Gastrocnemius medialis (tissue), 4 donors: ENCODE results near the gene PTGR3. TPM values are rescaled to one million over a fixed set of nuclear protein-coding genes. Genes with fewer than 3 reads are reported as not detected.

Experiments
- ATAC-seq, 2 donors: fragments of 150-250 bp; one replicate each; pipeline ENCODE4 v1.9.1; 2016
- DNase-seq, 2 donors: peaks; one replicate each; pipeline ENCODE4 v3.0.0-alpha.2; 2019
- H3K27ac ChIP-seq, 4 donors: fragments of 200-600 bp; sonication (generic); 1 replicate in 1 of 4; 2 replicates in 3 of 4; pipeline ENCODE4 v1.5.1; 2016 to 2018; ENCODE audit warnings: mild to moderate bottlenecking in 2 of 4, moderate library complexity in 1 of 4
- H3K27me3 ChIP-seq, 3 donors: fragments of 200-600 bp; sonication (generic) in 2 of 3; 1 replicate in 1 of 3; 2 replicates in 2 of 3; pipeline versions ENCODE4 v1.5.1 to v1.6.0; 2016 to 2019; ENCODE audit warnings: mild to moderate bottlenecking in 1 of 3, moderate library complexity in 1 of 3
- H3K36me3 ChIP-seq, 2 donors: fragments of 200-600 bp; sonication (generic) in 1 of 2; one replicate each; pipeline ENCODE4 v1.5.1; 2017 to 2018
- H3K4me1 ChIP-seq, 2 donors: fragments of 200-600 bp; sonication (generic) in 1 of 2; one replicate each; pipeline ENCODE4 v1.5.1; 2016 to 2017; ENCODE audit warnings: mild to moderate bottlenecking in 2 of 2
- H3K4me3 ChIP-seq, 4 donors: fragments of 200-600 bp; sonication (generic) in 3 of 4; 1 replicate in 1 of 4; 2 replicates in 3 of 4; pipeline ENCODE4 v1.5.1; 2016 to 2019; ENCODE audit warnings: mild to moderate bottlenecking in 2 of 4
- H3K9me3 ChIP-seq, 3 donors: fragments of 200-600 bp; sonication (generic) in 2 of 3; 1 replicate in 1 of 3; 2 replicates in 2 of 3; pipeline ENCODE4 v1.5.1; 2016 to 2019
- POLR2A ChIP-seq, 2 donors: fragments of 450-650 bp; IDR thresholded peaks; one replicate each; pipeline ENCODE4 v1.6.1; 2017; ENCODE audit warnings: antibody characterized with exemption in 2 of 2, mild to moderate bottlenecking in 2 of 2, moderate library complexity in 2 of 2
- in situ Hi-C, 4 donors: fragments of 200-750 bp; cut with MboI; loops; one replicate each; pipeline versions ENCODE4 v1.15.0 to v1.8.0; 2017; ENCODE audit warnings: low sequenced_read_pairs in 4 of 4
- intact Hi-C: fragments of 100-400 bp; cut with DNase I; formaldehyde crosslinking; loops from one replicate; pipeline ENCODE4 v1.15.1; 2023; ENCODE audit warnings: low total_unique reads
- total RNA-seq, 4 donors: library from RNA; depleted of rRNA; stranded (reverse); fragments of >200 nt; gene quantifications; one replicate each; pipeline versions ENCODE4 v1.1.0 to v1.2.3, GENCODE V29; 2016
- TF ChIP-seq, protein P1 (sequence below), 5 experiments: fragments of 450-650 bp in 3 of 5; fragments of 200-600 bp in 2 of 5; sonication (generic) in 2 of 5; IDR thresholded peaks in 4 of 5; conservative IDR thresholded peaks in 1 of 5; 1 replicate in 4 of 5; 2 replicates in 1 of 5; pipeline ENCODE4 v1.5.1; 2016 to 2019; ENCODE audit warnings: antibody characterized with exemption in 5 of 5, mild to moderate bottlenecking in 3 of 5, moderate library complexity in 3 of 5

PTGR3 gene
- total RNA-seq, 4 donors from 2014 or later: 25.7 to 34.0 (median 29.9) TPM

GRCh38 chr18:75214766-75215510 is 6.0 kb upstream of the PTGR3 start:
- peak overlapping the region in 3 of 4 donors; percentile 82 to 90 (median 85) for H3K27ac ChIP-seq
- H3K36me3 ChIP-seq: no peaks in the 10 kb centered on the region
- ATAC-seq (no peak), DNase-seq (no peak)
- no peaks in the 10 kb centered on the region for H3K9me3 ChIP-seq
- peaks cover 65 to 71% of the 10 kb centered on the region in 2 donors for H3K4me1 ChIP-seq
- no peak overlapping the region for H3K4me3 ChIP-seq
- TF ChIP-seq POLR2A (IDR thresholded peaks at IDR 0.05): no peak
- TF ChIP-seq, protein P1, sequence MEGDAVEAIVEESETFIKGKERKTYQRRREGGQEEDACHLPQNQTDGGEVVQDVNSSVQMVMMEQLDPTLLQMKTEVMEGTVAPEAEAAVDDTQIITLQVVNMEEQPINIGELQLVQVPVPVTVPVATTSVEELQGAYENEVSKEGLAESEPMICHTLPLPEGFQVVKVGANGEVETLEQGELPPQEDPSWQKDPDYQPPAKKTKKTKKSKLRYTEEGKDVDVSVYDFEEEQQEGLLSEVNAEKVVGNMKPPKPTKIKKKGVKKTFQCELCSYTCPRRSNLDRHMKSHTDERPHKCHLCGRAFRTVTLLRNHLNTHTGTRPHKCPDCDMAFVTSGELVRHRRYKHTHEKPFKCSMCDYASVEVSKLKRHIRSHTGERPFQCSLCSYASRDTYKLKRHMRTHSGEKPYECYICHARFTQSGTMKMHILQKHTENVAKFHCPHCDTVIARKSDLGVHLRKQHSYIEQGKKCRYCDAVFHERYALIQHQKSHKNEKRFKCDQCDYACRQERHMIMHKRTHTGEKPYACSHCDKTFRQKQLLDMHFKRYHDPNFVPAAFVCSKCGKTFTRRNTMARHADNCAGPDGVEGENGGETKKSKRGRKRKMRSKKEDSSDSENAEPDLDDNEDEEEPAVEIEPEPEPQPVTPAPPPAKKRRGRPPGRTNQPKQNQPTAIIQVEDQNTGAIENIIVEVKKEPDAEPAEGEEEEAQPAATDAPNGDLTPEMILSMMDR (IDR thresholded peaks at IDR 0.05 in 4 of 5, conservative IDR thresholded peaks at IDR 0.05 in 1 of 5): no peak
- no peaks in the 10 kb centered on the region for H3K27me3 ChIP-seq
- intact Hi-C loops (loop anchor here (10.0 kb wide), 1 partner anchor 620 kb away; the partner anchor contains the start of gene ZNF407), in situ Hi-C loops (no loop called here)

- H3K27me3 ChIP-seq: no peaks in the 10 kb centered on the region
- DNase-seq (no peak), ATAC-seq (no peak)
- peaks cover 60 to 65% of the 10 kb centered on the region in 2 donors for H3K4me1 ChIP-seq
- H3K4me3 ChIP-seq: no peak overlapping the region
- H3K9me3 ChIP-seq: no peaks in the 10 kb centered on the region
- H3K36me3 ChIP-seq: no peaks in the 10 kb centered on the region
- peak overlapping the region; percentile 82 to 90 (median 84) for H3K27ac ChIP-seq
- TF ChIP-seq POLR2A (IDR thresholded peaks at IDR 0.05): no peak
- TF ChIP-seq, protein P1 (IDR thresholded peaks at IDR 0.05 in 4 of 5, conservative IDR thresholded peaks at IDR 0.05 in 1 of 5): no peak
- intact Hi-C loops (loop anchor here (10.0 kb wide), 1 partner anchor 620 kb away; the partner anchor contains the start of gene ZNF407), in situ Hi-C loops (no loop called here)
Measured at GRCh38 chr18:75214332-75214690, 5.4 kb upstream of the PTGR3 start.

DNA sequence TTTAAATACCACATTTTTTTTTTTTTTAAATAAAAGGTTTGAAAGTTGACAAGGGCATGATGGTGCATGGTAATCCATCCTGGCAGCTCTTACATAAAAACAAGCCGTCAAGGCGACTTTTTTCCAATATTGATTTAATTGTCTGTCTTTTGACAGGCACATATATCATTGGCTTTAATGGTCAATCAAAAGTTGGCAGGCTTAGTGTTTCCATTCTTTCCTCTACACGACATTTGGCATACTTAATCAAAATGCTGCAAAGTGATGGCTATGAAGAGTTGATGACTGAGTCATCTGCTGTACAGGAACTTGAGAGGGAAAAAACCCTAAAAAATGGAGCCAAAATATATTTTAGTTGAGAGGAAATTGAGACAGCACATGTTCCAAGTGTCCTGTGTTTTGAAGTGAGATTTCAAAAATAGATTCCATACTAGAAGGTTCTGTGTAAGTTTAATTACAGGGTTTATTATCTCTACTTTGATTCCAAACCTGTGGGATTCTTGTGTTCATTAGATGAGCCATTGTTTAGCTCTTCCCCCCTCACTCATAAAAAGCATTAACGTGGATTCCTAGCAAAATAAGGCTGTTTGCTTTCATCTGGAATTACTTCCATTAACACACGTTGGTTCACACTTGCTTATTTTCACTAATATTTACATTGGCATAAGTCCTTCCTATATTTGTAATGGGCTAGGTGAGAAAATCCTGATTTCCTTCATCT is 4.8 kb upstream of the PTGR3 start:
- in situ Hi-C loops (no loop called here), intact Hi-C loops (loop anchor here (2.0 to 10.0 kb wide), 2 partner anchors 15 to 619 kb away; partner anchors contain the start of gene ZNF407)
- no peak for DNase-seq
- Histone ChIP-seq H3K27ac (peak overlapping the region; percentile 82 to 90 (median 84)), H3K4me3 (no peak overlapping the region), H3K27me3 (no peaks in the 10 kb centered on the region), H3K36me3 (no peaks in the 10 kb centered on the region), H3K4me1 (peaks cover 55 to 60% of the 10 kb centered on the region in 2 donors), H3K9me3 (no peaks in the 10 kb centered on the region)
- no peak for TF ChIP-seq POLR2A (IDR thresholded peaks at IDR 0.05)
- TF ChIP-seq, protein P1 (IDR thresholded peaks at IDR 0.05 in 4 of 5, conservative IDR thresholded peaks at IDR 0.05 in 1 of 5): no peak
- no peak for ATAC-seq

GRCh38 chr18:75212751-75213090 is 3.8 kb upstream of the PTGR3 start:
- DNase-seq (no peak), ATAC-seq (no peak)
- intact Hi-C loops (loop anchor here (2.0 to 10.0 kb wide), 2 partner anchors 14 to 618 kb away; partner anchors contain the start of gene ZNF407), in situ Hi-C loops (no loop called here)
- peak overlapping the region; percentile 64 to 68 (median 64) for H3K4me3 ChIP-seq
- H3K4me1 ChIP-seq: peaks cover 44 to 49% of the 10 kb centered on the region in 2 donors
- H3K36me3 ChIP-seq: no peaks in the 10 kb centered on the region
- H3K27me3 ChIP-seq: no peaks in the 10 kb centered on the region
- no peaks in the 10 kb centered on the region for H3K9me3 ChIP-seq
- H3K27ac ChIP-seq: peak overlapping the region; percentile 82 to 90 (median 84)
- no peak for TF ChIP-seq POLR2A (IDR thresholded peaks at IDR 0.05)
- TF ChIP-seq, protein P1 (IDR thresholded peaks at IDR 0.05 in 4 of 5, conservative IDR thresholded peaks at IDR 0.05 in 1 of 5): no peak
